G401.6 (cell line): Measurements from ENCODE around the gene SHISA2.
"Not testable (repeated sequence)": the region's sequence is repeated elsewhere in the genome, so short reads cannot be mapped to it uniquely, and the experiment has no call there.

Source experiments
- FAIRE-seq: peaks from 2 replicates; lab custom pipeline; 2012; peaks lifted over from hg19 to GRCh38; lab: Jason Lieb, UNC

Gene SHISA2

GRCh38 chr13:26051657-26052311, at the start of gene SHISA2:
TSS of gene SHISA2 (minus strand) at chr13:26052016. CDS start at chr13:26050975, 1,041 bp downstream.
- FAIRE-seq: no peak

GRCh38 chr13:26095846-26096610, 44.2 kb upstream of the SHISA2 start:
- FAIRE-seq: no peak

- FAIRE-seq: no peak
Measured at GRCh38 chr13:26095338-26095737, 43.5 kb upstream of the SHISA2 start.

- not testable (repeated sequence) for FAIRE-seq
Measured at GRCh38 chr13:26076821-26077220, 25.0 kb upstream of the SHISA2 start.

GRCh38 chr13:26075498-26075897, 23.7 kb upstream of the SHISA2 start:
- no peak for FAIRE-seq

GRCh38 chr13:26074706-26075105, 22.9 kb upstream of the SHISA2 start:
- FAIRE-seq: no peak

- FAIRE-seq: peak; percentile 98
Measured at GRCh38 chr13:26072335-26072734, 20.5 kb upstream of the SHISA2 start.

- FAIRE-seq: no peak
Measured at GRCh38 chr13:26071691-26072090, 19.9 kb upstream of the SHISA2 start.

GRCh38 chr13:26069642-26070041, 17.8 kb upstream of the SHISA2 start:
- FAIRE-seq: not testable (repeated sequence)

- FAIRE-seq: not testable (repeated sequence)
Measured at GRCh38 chr13:26068372-26068771, 16.6 kb upstream of the SHISA2 start.

GRCh38 chr13:26067601-26068000, 15.8 kb upstream of the SHISA2 start:
- no peak for FAIRE-seq

- FAIRE-seq: not testable (repeated sequence)
Measured at GRCh38 chr13:26066492-26066891, 14.7 kb upstream of the SHISA2 start.

GRCh38 chr13:26062853-26063444, 11.1 kb upstream of the SHISA2 start:
- no peak for FAIRE-seq

- no peak for FAIRE-seq
Measured at GRCh38 chr13:26061947-26062346, 10.1 kb upstream of the SHISA2 start.

GRCh38 chr13:26061256-26061655, 9.4 kb upstream of the SHISA2 start:
- no peak for FAIRE-seq

- FAIRE-seq: no peak
Measured at GRCh38 chr13:26060357-26060756, 8.5 kb upstream of the SHISA2 start.

- no peak for FAIRE-seq
Measured at GRCh38 chr13:26058704-26059103, 6.9 kb upstream of the SHISA2 start.

- FAIRE-seq: no peak
Measured at GRCh38 chr13:26054896-26055295, 3.1 kb upstream of the SHISA2 start.

- FAIRE-seq: no peak
Measured at GRCh38 chr13:26053418-26053980, 1.7 kb upstream of the SHISA2 start.

- FAIRE-seq: no peak
Measured at GRCh38 chr13:26052337-26052736, 521 bp upstream of the SHISA2 start.

GRCh38 chr13:26051231-26051656, 572 bp downstream of the SHISA2 start:
- FAIRE-seq: no peak

GRCh38 chr13:26050568-26051230, 1.1 kb downstream of the SHISA2 start:
- FAIRE-seq: no peak
